Peyer's patch (tissue), 4 donors: ENCODE measurements around the gene SERPINA4.

Source experiments
- CTCF ChIP-seq, 6 experiments: fragments of 450-650 bp in 4 of 6; fragments of 200-600 bp in 2 of 6; sonication (generic) in 1 of 6; IDR thresholded peaks; one replicate each; pipeline ENCODE4 v1.5.1; 2017 to 2019; ENCODE audit warnings: antibody characterized with exemption in 6 of 6, mild to moderate bottlenecking in 3 of 6, moderate library complexity in 1 of 6
- POLR2A ChIP-seq, 2 donors: fragments of 450-650 bp; IDR thresholded peaks; one replicate each; pipeline ENCODE4 v1.5.1; 2017; ENCODE audit warnings: antibody characterized with exemption in 2 of 2, mild to moderate bottlenecking in 2 of 2, moderate library complexity in 2 of 2

GRCh38 chr14:94542111-94542810, 19.0 kb upstream of the SERPINA4 start:
- no peak for TF ChIP-seq CTCF (IDR thresholded peaks at IDR 0.05)
- TF ChIP-seq POLR2A (IDR thresholded peaks at IDR 0.05), result no peak
